Activated CD8-positive, alpha-beta memory T cell treated with anti-CD3 and anti-CD28 coated beads, Interleukin-2, amount 50 U/mL, for 48 hours (primary cell): Measurements from ENCODE around the gene MLYCD.

Source experiments
- DNase-seq: peaks from one replicate; pipeline ENCODE4 v3.0.0-alpha.2; 2020

Gene MLYCD

GRCh38 chr16:83972256-83973008 is 73.5 kb downstream of the MLYCD start:
- no peak for DNase-seq

DNA sequence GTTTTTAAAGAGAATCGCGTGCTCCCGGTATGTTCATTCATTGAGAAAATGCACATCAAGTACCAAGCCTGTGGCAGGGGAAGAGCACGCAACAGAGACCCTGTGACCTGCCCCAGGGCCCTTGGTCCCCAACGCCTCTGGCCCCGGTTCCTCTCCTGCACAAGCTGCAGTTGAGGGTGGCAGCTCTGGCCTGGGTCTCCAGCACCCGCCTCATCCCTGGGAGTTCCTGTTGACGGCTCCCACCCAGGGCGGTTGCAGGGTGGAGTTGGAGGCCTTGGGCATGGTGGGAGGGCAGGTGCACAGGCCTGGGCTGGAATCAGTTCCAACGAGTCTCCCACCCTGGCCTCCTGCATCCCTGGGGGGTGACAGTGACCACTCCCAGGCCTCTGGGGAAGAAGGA is 74.2 kb downstream of the MLYCD start:
- no peak for DNase-seq

DNA sequence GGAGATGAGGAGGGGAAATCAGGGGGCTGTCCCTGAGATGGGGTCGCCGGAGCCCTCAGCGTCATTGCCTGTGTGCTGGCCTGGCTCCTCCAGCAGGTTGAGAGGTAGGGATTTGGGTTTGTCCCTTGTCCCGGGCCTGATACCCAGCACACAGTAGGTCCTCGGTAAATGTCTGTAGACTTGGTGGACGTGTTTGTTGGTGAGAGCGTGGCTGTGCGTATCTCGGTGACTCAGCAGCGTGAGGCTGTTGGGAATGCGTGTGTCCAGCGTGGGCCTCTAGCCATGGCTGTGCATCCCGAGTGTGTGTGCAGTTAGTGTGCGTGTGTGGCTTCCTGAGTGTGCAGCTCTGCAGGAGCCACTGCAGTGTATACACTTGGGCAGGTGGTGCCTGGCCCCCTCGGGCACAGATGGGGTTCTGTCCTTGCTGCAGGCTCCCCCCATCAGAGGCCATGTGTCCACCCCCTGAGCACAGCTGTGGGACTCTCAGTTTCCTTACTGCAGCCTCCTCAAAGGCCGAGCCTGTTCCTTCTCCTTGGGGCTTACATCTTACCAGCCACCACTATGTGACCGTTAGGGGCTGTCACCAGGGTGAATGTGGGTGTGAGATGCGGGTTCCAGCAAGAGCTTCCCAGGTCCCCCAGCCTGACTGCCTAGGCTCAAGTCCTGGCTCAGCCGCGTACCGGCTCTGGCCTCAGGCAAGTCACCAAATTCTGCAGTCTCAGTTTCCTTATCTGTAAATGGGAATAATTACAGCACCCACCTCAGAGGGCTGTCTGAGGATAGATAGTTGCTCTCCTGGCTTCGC is 74.9 kb downstream of the MLYCD start:
- DNase-seq, result no peak

DNA sequence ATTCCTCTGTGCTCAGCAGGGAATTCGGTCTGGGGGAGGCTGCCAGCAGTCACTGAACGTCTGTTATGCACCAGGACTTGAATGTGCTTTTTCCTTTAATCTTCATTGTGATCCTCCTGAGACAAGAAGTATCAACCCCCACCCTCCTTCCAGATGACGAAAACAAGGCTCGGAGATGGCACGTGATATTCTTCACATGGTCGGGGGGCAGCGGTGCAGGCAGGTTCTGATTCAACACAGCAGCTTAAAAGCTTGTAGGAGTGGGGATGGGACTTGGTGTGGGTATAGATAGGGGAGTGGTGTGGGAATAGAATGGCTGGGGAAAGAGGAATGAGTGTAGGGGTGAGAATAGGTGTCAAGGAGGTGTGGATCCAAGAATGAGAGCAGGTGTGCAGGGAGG is 75.6 kb downstream of the MLYCD start:
- DNase-seq, result no peak

DNA sequence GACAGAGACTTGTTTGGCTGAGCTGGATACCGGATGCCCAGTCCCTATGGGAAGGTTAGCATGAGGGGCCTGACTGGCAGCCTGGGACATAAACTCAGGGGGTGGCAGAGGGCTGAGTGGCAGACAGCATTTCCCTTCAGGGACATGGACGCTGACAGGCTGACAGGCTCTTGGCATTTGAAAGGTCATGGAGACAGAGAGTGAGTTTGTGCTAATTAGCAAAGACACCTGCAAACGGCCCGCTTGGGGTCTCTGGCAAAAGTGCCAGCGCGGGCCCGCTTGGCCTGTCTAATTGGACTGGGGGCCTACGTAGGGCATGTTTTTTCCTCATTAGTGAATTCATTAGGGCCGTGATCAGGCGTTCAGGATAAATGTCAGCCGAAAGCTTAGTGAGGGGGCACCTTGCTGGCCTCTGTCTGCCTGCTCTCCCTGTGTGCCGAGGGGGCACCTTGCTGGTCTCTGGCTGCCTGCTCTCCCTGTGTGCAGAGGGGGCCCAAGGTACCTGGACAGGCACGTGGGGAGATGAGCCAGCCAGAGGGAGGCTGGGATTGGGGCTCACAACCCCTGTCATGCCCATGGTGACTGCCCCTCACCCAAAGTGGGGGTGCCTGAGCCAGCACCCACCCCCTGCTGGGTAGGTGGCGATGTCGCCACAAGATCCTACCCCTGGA is 76.8 kb downstream of the MLYCD start:
- no peak for DNase-seq
